PC-9 (cell line): ENCODE measurements around the gene ZNF688. TPM values are rescaled to one million over a fixed set of nuclear protein-coding genes. Genes with fewer than 3 reads are reported as not detected.
"Not testable (repeated sequence)": the region's sequence is repeated elsewhere in the genome, so short reads cannot be mapped to it uniquely, and the experiment has no call there.

Experiments
- BruUV-seq: library from RNA; stranded (reverse); fragments of 400-500 nt; replicated peaks from 2 replicates; lab custom pipeline; 2021; lab: Mats Ljungman, UMichigan
- CTCF ChIA-PET: fragments of 300-600 bp; sonication (Branson Sonifier 250); formaldehyde crosslinking; loops from one replicate; lab custom pipeline; 2022; ENCODE audit warnings: antibody characterized with exemption; lab: Charles Lee
- POLR2A ChIA-PET: fragments of 300-600 bp; sonication (Branson Sonifier 250); formaldehyde crosslinking; loops from one replicate; lab custom pipeline; 2022; ENCODE audit warnings: antibody characterized with exemption; ENCODE audit not compliant: unreplicated experiment; lab: Charles Lee
- DNase-seq, 2 experiments: peaks; one replicate each; pipeline versions ENCODE4 v3.0.0 to v3.0.0-alpha.2; 2015 to 2022; ENCODE audit warnings: mixed read lengths in 1 of 2
- H2AFZ ChIP-seq: fragments of 200-600 bp; sonication (generic); 2 replicates; pipeline ENCODE4 v1.8.1; 2017; ENCODE audit warnings: antibody characterized with exemption
- H3F3A ChIP-seq: fragments of 200-600 bp; sonication (generic); 2 replicates; pipeline ENCODE4 v1.8.1; 2017; ENCODE audit warnings: antibody characterized with exemption, mild to moderate bottlenecking, low read depth; ENCODE audit not compliant: insufficient read depth
- H3K27ac ChIP-seq: fragments of 200-600 bp; sonication (generic); 2 replicates; pipeline ENCODE4 v1.6.1; 2016; ENCODE audit warnings: mixed run types
- H3K27me3 ChIP-seq: fragments of 200-600 bp; sonication (generic); 2 replicates; pipeline ENCODE4 v1.6.1; 2016; ENCODE audit warnings: low read depth, mixed run types; ENCODE audit not compliant: insufficient read depth
- H3K36me3 ChIP-seq: fragments of 200-600 bp; sonication (generic); 2 replicates; pipeline ENCODE4 v1.6.1; 2016; ENCODE audit warnings: low read depth, mixed run types
- H3K4me1 ChIP-seq: fragments of 200-600 bp; sonication (generic); replicated peaks from 2 replicates; pipeline ENCODE4 v1.6.1; 2016; ENCODE audit warnings: mixed run types; ENCODE audit not compliant: insufficient read depth
- H3K4me2 ChIP-seq: fragments of 200-600 bp; sonication (generic); 2 replicates; pipeline ENCODE4 v1.6.1; 2017; ENCODE audit warnings: mixed run types
- H3K4me3 ChIP-seq: fragments of 200-600 bp; sonication (generic); 2 replicates; pipeline ENCODE4 v1.6.1; 2016; ENCODE audit warnings: mixed run types
- H3K79me2 ChIP-seq: fragments of 200-600 bp; sonication (generic); 2 replicates; pipeline ENCODE4 v1.6.1; 2017; ENCODE audit warnings: low read depth, mixed run types
- H3K9me2 ChIP-seq: fragments of 200-600 bp; sonication (generic); 2 replicates; pipeline ENCODE4 v1.8.1; 2017; ENCODE audit warnings: mild to moderate bottlenecking; ENCODE audit not compliant: insufficient read depth
- H3K9me3 ChIP-seq: fragments of 200-600 bp; sonication (generic); 2 replicates; pipeline ENCODE4 v1.8.1; 2016; ENCODE audit warnings: low read depth; ENCODE audit not compliant: insufficient read depth
- H4K20me1 ChIP-seq: fragments of 200-600 bp; sonication (generic); 2 replicates; pipeline ENCODE4 v1.8.1; 2017; ENCODE audit not compliant: insufficient read depth
- CTCF ChIP-seq: fragments of 200-600 bp; sonication (generic); conservative IDR thresholded peaks from 2 replicates; pipeline ENCODE4 v1.6.1; 2017; ENCODE audit warnings: mixed run types, antibody characterized with exemption, mild to moderate bottlenecking, moderate library complexity
- EZH2 ChIP-seq: fragments of 200-600 bp; sonication (generic); IDR thresholded peaks from 2 replicates; pipeline ENCODE4 v1.8.0; 2017; ENCODE audit warnings: antibody characterized with exemption, low read depth
- intact Hi-C: fragments of 100-400 bp; cut with micrococcal nuclease; formaldehyde crosslinking; loops from one replicate; pipeline ENCODE4 v1.10.0; 2022; ENCODE audit not compliant: unreplicated experiment
- total RNA-seq: library from RNA; stranded (reverse); gene quantifications from 2 replicates; pipeline ENCODE4 v1.2.3, GENCODE V29; 2021

ZNF688 gene
- total RNA-seq, 1 experiment from 2014 or later = 13.1 TPM

- H3K4me3 ChIP-seq = no peak overlapping the region
- no peaks in the 10 kb centered on the region for H3K36me3 ChIP-seq
- no peaks in the 10 kb centered on the region for H3K9me2 ChIP-seq
- intact Hi-C loops = no loop called here
- no peaks in the 10 kb centered on the region for H4K20me1 ChIP-seq
- TF ChIP-seq EZH2 (no peak), CTCF (no peak)
- CTCF ChIA-PET = no interaction called here
- no TSS peak for BruUV-seq
- H3K9me3 ChIP-seq = no peaks in the 10 kb centered on the region
- no peak overlapping the region for H2AFZ ChIP-seq
- POLR2A ChIA-PET = interaction anchor here (0.6 kb wide), 1 partner anchor 554 kb away, joined by 7 read pairs; no protein-coding TSS in a partner anchor
- no peak overlapping the region for H3K4me2 ChIP-seq
- H3K79me2 ChIP-seq = 0 out of 2 replicates have a peak, but pooled peaks cover 3% of the 10 kb centered on the region
- DNase-seq = no peak
- no peaks in the 10 kb centered on the region for H3K4me1 ChIP-seq
- H3F3A ChIP-seq = peaks cover 34% of the 10 kb centered on the region; the same call in 1 of the 2 replicates
- H3K27ac ChIP-seq = no peak overlapping the region
- H3K27me3 ChIP-seq = no peaks in the 10 kb centered on the region
These were observed 21.4 kb upstream of the ZNF688 start for GRCh38 chr16:30592871-30593270.

GRCh38 chr16:30590869-30591268, 19.4 kb upstream of the ZNF688 start:
- Histone ChIP-seq H3F3A (peaks cover 21% of the 10 kb centered on the region; the same call in 1 of the 2 replicates), H3K79me2 (peaks cover 21% of the 10 kb centered on the region)
- intact Hi-C loops, H2AFZ ChIP-seq, CTCF ChIA-PET, H4K20me1 ChIP-seq, H3K27ac ChIP-seq, H3K9me3 ChIP-seq, H3K4me3 ChIP-seq, H3K36me3 ChIP-seq, H3K9me2 ChIP-seq, BruUV-seq, H3K27me3 ChIP-seq, H3K4me1 ChIP-seq, DNase-seq, H3K4me2 ChIP-seq: not testable (repeated sequence)
- POLR2A ChIA-PET = interaction anchor here (0.6 kb wide), 2 partner anchors 14 to 154 kb away, joined by 3 to 4 read pairs; no protein-coding TSS in a partner anchor

GRCh38 chr16:30589582-30589981, 18.1 kb upstream of the ZNF688 start:
- H3K27me3 ChIP-seq, H3K4me3 ChIP-seq, H3K9me2 ChIP-seq, DNase-seq, H3K4me1 ChIP-seq, CTCF ChIA-PET, H3K36me3 ChIP-seq, H3K27ac ChIP-seq, H2AFZ ChIP-seq, intact Hi-C loops, H3K9me3 ChIP-seq, POLR2A ChIA-PET, BruUV-seq, H4K20me1 ChIP-seq, H3K4me2 ChIP-seq: not testable (repeated sequence)
- Histone ChIP-seq H3F3A (peaks cover 13% of the 10 kb centered on the region; the same call in 1 of the 2 replicates), H3K79me2 (peaks cover 28% of the 10 kb centered on the region)

- H4K20me1 ChIP-seq = no peaks in the 10 kb centered on the region
- ChIA-PET CTCF (interaction anchor here (0.6 kb wide), 1 partner anchor 17 kb away, joined by 5 read pairs; no protein-coding TSS in a partner anchor), POLR2A (interaction anchor here (0.6 kb wide), 1 partner anchor 55 kb away, joined by 7 read pairs; no protein-coding TSS in a partner anchor)
- no peak overlapping the region for H3K4me3 ChIP-seq
- no peaks in the 10 kb centered on the region for H3K9me2 ChIP-seq
- no TSS peak for BruUV-seq
- H3K4me1 ChIP-seq = peaks cover 12% of the 10 kb centered on the region; the same call in 1 of the 2 replicates
- no peak for TF ChIP-seq EZH2
- TF ChIP-seq CTCF = no peak
- no peak overlapping the region for H2AFZ ChIP-seq
- H3K9me3 ChIP-seq = no peaks in the 10 kb centered on the region
- H3F3A ChIP-seq = peaks cover 13% of the 10 kb centered on the region; the same call in 1 of the 2 replicates
- no peak overlapping the region for H3K27ac ChIP-seq
- H3K36me3 ChIP-seq = 0 out of 2 replicates have a peak, but pooled peaks cover 2% of the 10 kb centered on the region
- DNase-seq = no peak
- H3K79me2 ChIP-seq = peaks cover 37% of the 10 kb centered on the region
- no peaks in the 10 kb centered on the region for H3K27me3 ChIP-seq
- H3K4me2 ChIP-seq = no peak overlapping the region
- intact Hi-C loops = no loop called here
These were observed 17.1 kb upstream of the ZNF688 start for GRCh38 chr16:30588651-30589050.
